PC-3 (cell line): ENCODE data around the gene RALGDS. TPM values are rescaled to one million over a fixed set of nuclear protein-coding genes. Genes with fewer than 3 reads are reported as not detected.

ENCODE experiments used
- ATAC-seq: fragments of 200-7000 bp; cut with Tn5 transposase; 2 replicates; pipeline ENCODE4 v1.9.1; 2020; ENCODE audit warnings: mild to moderate bottlenecking, moderate library complexity
- BruUV-seq: library from RNA; stranded (reverse); fragments of 400-500 nt; replicated peaks from 2 replicates; lab custom pipeline; 2021; lab: Mats Ljungman, UMichigan
- CTCF ChIA-PET: fragments of 300-600 bp; sonication (Branson Sonifier 250); formaldehyde crosslinking; loops from one replicate; lab custom pipeline; 2022; ENCODE audit warnings: antibody characterized with exemption; lab: Charles Lee
- POLR2A ChIA-PET: fragments of 300-600 bp; sonication (Branson Sonifier 250); formaldehyde crosslinking; loops from one replicate; lab custom pipeline; 2022; ENCODE audit warnings: antibody characterized with exemption; ENCODE audit not compliant: unreplicated experiment; lab: Charles Lee
- DNase-seq: peaks from one replicate; pipeline ENCODE4 v3.0.0-alpha.2; 2015
- H2AFZ ChIP-seq: fragments of 300-600 bp; sonication (generic); 2 replicates; pipeline ENCODE4 v1.6.0; 2016; ENCODE audit warnings: antibody characterized with exemption, low read length
- H3F3A ChIP-seq: fragments of 300-600 bp; sonication (generic); one replicate; pipeline ENCODE4 v1.6.0; 2017; ENCODE audit warnings: antibody characterized with exemption, low read length, control low read depth, mild to moderate bottlenecking; ENCODE audit not compliant: unreplicated experiment
- H3K27ac ChIP-seq: fragments of 300-600 bp; sonication (generic); 2 replicates; pipeline ENCODE4 v1.5.1; 2016; ENCODE audit warnings: mild to moderate bottlenecking, low read length
- H3K27me3 ChIP-seq: fragments of 300-600 bp; sonication (generic); 2 replicates; pipeline ENCODE4 v1.6.1; 2016; ENCODE audit warnings: low read length, mixed read lengths
- H3K36me3 ChIP-seq: fragments of 300-600 bp; sonication (generic); 2 replicates; pipeline ENCODE4 v1.6.1; 2016; ENCODE audit warnings: low read depth, mixed run types, low read length, mixed read lengths
- H3K4me1 ChIP-seq: fragments of 300-600 bp; sonication (generic); 2 replicates; pipeline ENCODE4 v1.5.1; 2016; ENCODE audit warnings: low read length; ENCODE audit not compliant: insufficient read depth
- H3K4me2 ChIP-seq: fragments of 300-600 bp; sonication (generic); 2 replicates; pipeline ENCODE4 v1.6.0; 2016; ENCODE audit warnings: low read length
- H3K4me3 ChIP-seq: fragments of 300-600 bp; sonication (generic); 2 replicates; pipeline ENCODE4 v1.5.1; 2016; ENCODE audit warnings: mild to moderate bottlenecking, low read length, mixed read lengths
- H3K79me2 ChIP-seq: fragments of 300-600 bp; sonication (generic); 2 replicates; pipeline ENCODE4 v1.6.1; 2017; ENCODE audit warnings: low read length, mixed read lengths
- H3K9ac ChIP-seq: fragments of 300-600 bp; sonication (generic); 2 replicates; pipeline ENCODE4 v1.6.0; 2016; ENCODE audit warnings: mild to moderate bottlenecking, low read length
- H3K9me2 ChIP-seq: fragments of 300-600 bp; sonication (generic); replicated peaks from 2 replicates; pipeline ENCODE4 v1.6.1; 2016; ENCODE audit warnings: mixed run types, low read length, mixed read lengths
- H3K9me3 ChIP-seq: fragments of 300-600 bp; sonication (generic); 2 replicates; pipeline ENCODE4 v1.6.1; 2016; ENCODE audit warnings: low read length, mixed read lengths
- H4K20me1 ChIP-seq: fragments of 300-600 bp; sonication (generic); 2 replicates; pipeline ENCODE4 v1.6.1; 2016; ENCODE audit warnings: low read length, mixed read lengths
- EZH2 ChIP-seq: fragments of 300-600 bp; sonication (generic); IDR thresholded peaks from one replicate; pipeline ENCODE4 v1.6.1; 2017; ENCODE audit warnings: antibody characterized with exemption, mild to moderate bottlenecking, low read length; ENCODE audit not compliant: unreplicated experiment
- EZH2phosphoT487 ChIP-seq: fragments of 300-600 bp; sonication (generic); IDR thresholded peaks from 2 replicates; pipeline ENCODE4 v1.6.1; 2018; ENCODE audit warnings: mild to moderate bottlenecking, antibody characterized with exemption, low read length, borderline replicate concordance
- intact Hi-C: fragments of 100-400 bp; cut with micrococcal nuclease; formaldehyde crosslinking; loops from 2 replicates; pipeline ENCODE4 v1.9.0; 2023
- total RNA-seq: library from RNA; depleted of rRNA; stranded (reverse); fragments of >200 nt; gene quantifications from 2 replicates; pipeline ENCODE4 v1.2.3, GENCODE V29; 2014
- TF ChIP-seq, protein P1 (sequence below): fragments of 300-600 bp; sonication (generic); conservative IDR thresholded peaks from 2 replicates; pipeline ENCODE4 v1.5.1; 2017; ENCODE audit warnings: antibody characterized with exemption, low read depth, mild to moderate bottlenecking, low read length

Gene RALGDS
- total RNA-seq, 1 experiment from 2014 or later: 32.2 TPM

DNA sequence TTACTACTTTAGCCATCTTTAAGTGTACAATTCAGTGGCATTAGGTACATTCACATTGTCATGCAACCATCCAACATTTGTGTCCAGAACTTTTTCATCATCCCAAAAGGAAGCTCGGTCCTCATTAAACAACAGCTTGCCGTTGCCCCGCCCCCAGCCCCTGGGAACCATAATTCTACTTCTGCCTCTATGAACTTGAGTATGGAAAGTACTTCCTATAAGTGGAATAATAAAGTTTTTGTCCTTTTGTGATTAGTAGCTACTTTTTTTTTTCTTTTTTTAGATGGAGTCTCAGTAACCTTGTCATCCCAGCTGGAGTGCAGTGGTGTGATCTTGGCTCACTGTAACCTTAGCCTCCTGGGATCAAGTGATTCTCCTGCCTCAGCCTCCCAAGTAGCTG lies 37.7 kb upstream of the RALGDS start:
- BruUV-seq: no TSS peak
- Histone ChIP-seq H3K36me3 (no peaks in the 10 kb centered on the region), H3F3A (no peaks in the 10 kb centered on the region), H3K4me2 (no peak overlapping the region), H3K79me2 (no peaks in the 10 kb centered on the region), H4K20me1 (no peaks in the 10 kb centered on the region), H3K27me3 (no peaks in the 10 kb centered on the region), H3K9ac (no peak overlapping the region), H3K9me2 (no peaks in the 10 kb centered on the region), H3K4me1 (no peaks in the 10 kb centered on the region), H3K4me3 (no peak overlapping the region), H3K9me3 (no peaks in the 10 kb centered on the region), H3K27ac (no peak overlapping the region), H2AFZ (no peak overlapping the region)
- ChIA-PET POLR2A (no interaction called here), CTCF (no interaction called here)
- no peak for ATAC-seq
- TF ChIP-seq EZH2: no peak
- TF ChIP-seq EZH2phosphoT487: no peak
- TF ChIP-seq, protein P1, sequence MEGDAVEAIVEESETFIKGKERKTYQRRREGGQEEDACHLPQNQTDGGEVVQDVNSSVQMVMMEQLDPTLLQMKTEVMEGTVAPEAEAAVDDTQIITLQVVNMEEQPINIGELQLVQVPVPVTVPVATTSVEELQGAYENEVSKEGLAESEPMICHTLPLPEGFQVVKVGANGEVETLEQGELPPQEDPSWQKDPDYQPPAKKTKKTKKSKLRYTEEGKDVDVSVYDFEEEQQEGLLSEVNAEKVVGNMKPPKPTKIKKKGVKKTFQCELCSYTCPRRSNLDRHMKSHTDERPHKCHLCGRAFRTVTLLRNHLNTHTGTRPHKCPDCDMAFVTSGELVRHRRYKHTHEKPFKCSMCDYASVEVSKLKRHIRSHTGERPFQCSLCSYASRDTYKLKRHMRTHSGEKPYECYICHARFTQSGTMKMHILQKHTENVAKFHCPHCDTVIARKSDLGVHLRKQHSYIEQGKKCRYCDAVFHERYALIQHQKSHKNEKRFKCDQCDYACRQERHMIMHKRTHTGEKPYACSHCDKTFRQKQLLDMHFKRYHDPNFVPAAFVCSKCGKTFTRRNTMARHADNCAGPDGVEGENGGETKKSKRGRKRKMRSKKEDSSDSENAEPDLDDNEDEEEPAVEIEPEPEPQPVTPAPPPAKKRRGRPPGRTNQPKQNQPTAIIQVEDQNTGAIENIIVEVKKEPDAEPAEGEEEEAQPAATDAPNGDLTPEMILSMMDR: no peak
- intact Hi-C loops: no loop called here
- no peak for DNase-seq

DNA sequence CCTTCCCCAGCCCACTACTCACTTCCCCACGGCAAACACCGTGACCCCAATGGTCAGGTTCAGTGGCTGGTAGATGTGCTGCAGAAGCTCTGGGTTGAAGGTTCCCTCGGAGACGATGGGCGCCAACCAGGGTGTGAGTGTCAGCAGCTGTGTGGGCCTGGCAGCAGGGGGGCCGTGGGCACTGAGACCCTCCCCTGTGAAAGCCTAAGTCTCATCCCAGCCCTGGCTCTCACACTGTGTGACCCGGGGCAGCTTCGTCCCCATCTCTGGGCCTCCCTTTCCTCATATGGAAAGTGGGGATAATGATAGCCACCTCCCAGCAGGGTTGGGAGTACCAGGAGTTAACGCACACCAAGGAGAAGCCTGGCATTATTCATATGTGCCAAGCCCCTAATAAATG lies 34.1 kb upstream of the RALGDS start:
- Histone ChIP-seq H2AFZ (no peak overlapping the region), H3K9ac (no peak overlapping the region), H3F3A (no peaks in the 10 kb centered on the region), H3K27me3 (no peaks in the 10 kb centered on the region), H3K4me3 (no peak overlapping the region), H3K9me3 (no peaks in the 10 kb centered on the region), H4K20me1 (no peaks in the 10 kb centered on the region), H3K9me2 (no peaks in the 10 kb centered on the region), H3K79me2 (no peaks in the 10 kb centered on the region), H3K36me3 (no peaks in the 10 kb centered on the region), H3K27ac (no peak overlapping the region), H3K4me1 (no peaks in the 10 kb centered on the region), H3K4me2 (no peak overlapping the region)
- POLR2A ChIA-PET: interaction anchor here (0.6 kb wide), 1 partner anchor 20 kb away, joined by 3 read pairs; no protein-coding TSS in a partner anchor
- no peak for ATAC-seq
- BruUV-seq: no TSS peak
- no peak for DNase-seq
- CTCF ChIA-PET: no interaction called here
- no peak for TF ChIP-seq EZH2
- TF ChIP-seq, protein P1: no peak
- TF ChIP-seq EZH2phosphoT487: no peak
- intact Hi-C loops: no loop called here

DNA sequence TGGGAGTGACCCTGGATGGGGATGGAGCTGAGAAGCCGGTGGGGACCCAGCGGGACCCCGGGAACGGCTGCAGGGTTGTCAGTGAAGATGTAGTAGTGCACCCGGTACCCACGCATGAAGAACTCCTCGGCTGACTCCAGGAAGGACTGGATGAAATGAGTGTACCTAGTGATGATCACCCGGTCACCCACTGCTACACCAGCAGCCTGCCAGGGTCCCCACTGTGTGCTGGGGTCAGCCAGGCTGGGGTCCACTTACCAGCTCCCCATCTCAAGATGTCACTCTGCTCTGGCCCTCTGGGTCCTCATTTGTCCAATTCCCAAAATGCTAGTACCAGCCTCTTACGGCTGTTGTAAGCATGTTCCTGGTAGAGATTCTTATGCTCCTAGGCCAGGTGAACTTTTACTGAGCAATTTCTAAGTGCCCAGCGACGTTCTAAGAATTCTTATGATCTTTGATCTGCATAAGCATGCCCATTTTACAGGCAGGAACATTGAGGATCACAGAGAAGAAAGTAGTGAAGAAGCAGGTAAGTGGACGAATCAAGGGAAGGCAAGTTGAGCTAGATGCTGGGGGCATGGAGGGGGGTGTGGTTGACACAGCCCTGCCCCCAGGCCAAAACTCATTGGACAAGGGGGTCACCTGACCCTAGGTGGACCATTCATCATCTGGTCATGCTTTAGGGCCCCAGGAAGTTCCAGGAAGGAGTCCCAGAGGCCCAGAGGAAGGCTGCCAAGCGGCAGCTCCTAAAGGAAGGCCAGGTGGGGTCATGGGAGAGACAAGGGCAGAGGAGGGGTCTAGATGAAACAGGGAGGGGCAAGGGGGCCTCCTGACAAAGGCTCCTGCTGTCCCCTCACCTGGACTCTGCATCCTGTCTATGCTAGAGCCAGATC lies 33.3 kb upstream of the RALGDS start:
- Histone ChIP-seq H3K9me3 (no peaks in the 10 kb centered on the region), H2AFZ (no peak overlapping the region), H3K9me2 (no peaks in the 10 kb centered on the region), H3K36me3 (no peaks in the 10 kb centered on the region), H3F3A (no peaks in the 10 kb centered on the region), H3K27me3 (no peaks in the 10 kb centered on the region), H3K27ac (no peak overlapping the region), H3K4me3 (no peak overlapping the region), H3K4me1 (peaks cover 4% of the 10 kb centered on the region; the same call in 1 of the 2 replicates), H3K4me2 (no peak overlapping the region), H3K9ac (no peak overlapping the region), H3K79me2 (no peaks in the 10 kb centered on the region), H4K20me1 (no peaks in the 10 kb centered on the region)
- ATAC-seq (no peak), DNase-seq (no peak)
- intact Hi-C loops: no loop called here
- BruUV-seq: no TSS peak
- CTCF ChIA-PET: no interaction called here
- TF ChIP-seq EZH2 (no peak), EZH2phosphoT487 (no peak)
- TF ChIP-seq, protein P1: no peak
- POLR2A ChIA-PET: no interaction called here
